Neural cell (in vitro differentiated cells): Measurements from ENCODE around the gene GALNT12. TPM values are rescaled to one million over a fixed set of nuclear protein-coding genes. Genes with fewer than 3 reads are reported as not detected.

ENCODE experiments used
- H2AFZ ChIP-seq: fragments of 200-600, 300-800 bp; sonication (generic), shearing (Covaris generic); 2 replicates; pipeline ENCODE4 v1.6.0; 2014; ENCODE audit warnings: low read depth, mild to moderate bottlenecking, antibody characterized with exemption, low read length, moderate library complexity
- H3F3A ChIP-seq: fragments of 200-600 bp; shearing (Covaris generic); 2 replicates; pipeline ENCODE4 v1.6.1; 2016; ENCODE audit warnings: mild to moderate bottlenecking, moderate library complexity, mixed read lengths, antibody characterized with exemption, low read length; ENCODE audit not compliant: insufficient read depth, poor library complexity, severe bottlenecking
- H3K27ac ChIP-seq: fragments of 200-600, 300-800 bp; sonication (generic), shearing (Covaris generic); 2 replicates; pipeline ENCODE4 v1.5.1; 2014; ENCODE audit warnings: mild to moderate bottlenecking, low read length, moderate library complexity
- H3K27me3 ChIP-seq: fragments of 300-800, 200-600 bp; sonication (generic), shearing (Covaris generic); 2 replicates; pipeline ENCODE4 v1.6.0; 2014; ENCODE audit warnings: mild to moderate bottlenecking, low read depth, low read length, moderate library complexity; ENCODE audit not compliant: insufficient read depth
- H3K36me3 ChIP-seq: fragments of 300-800, 200-600 bp; sonication (generic), shearing (Covaris generic); 2 replicates; pipeline ENCODE4 v1.5.1; 2014; ENCODE audit warnings: mild to moderate bottlenecking, antibody characterized with exemption, low read length, moderate library complexity; ENCODE audit not compliant: insufficient read depth
- H3K4me2 ChIP-seq: fragments of 300-800, 200-600 bp; sonication (generic), shearing (Covaris generic); 2 replicates; pipeline ENCODE4 v1.6.0; 2014; ENCODE audit warnings: mild to moderate bottlenecking, low read length
- H3K4me3 ChIP-seq: fragments of 300-800, 200-600 bp; sonication (generic), shearing (Covaris generic); 2 replicates; pipeline ENCODE4 v1.5.1; 2014; ENCODE audit warnings: mild to moderate bottlenecking, low read length, moderate library complexity
- H3K79me2 ChIP-seq: fragments of 200-600 bp; shearing (Covaris generic); replicated peaks from 2 replicates; pipeline ENCODE4 v1.6.0; 2014; ENCODE audit warnings: mild to moderate bottlenecking, low read length, moderate library complexity; ENCODE audit not compliant: insufficient read depth
- H3K9ac ChIP-seq: fragments of 300-800, 200-600 bp; sonication (generic), shearing (Covaris generic); 2 replicates; pipeline ENCODE4 v1.6.1; 2016; ENCODE audit warnings: mild to moderate bottlenecking, low read length, mixed read lengths
- H3K9me2 ChIP-seq: fragments of 200-600 bp; shearing (Covaris generic); 2 replicates; pipeline ENCODE4 v1.6.1; 2016; ENCODE audit warnings: mild to moderate bottlenecking, low read length, mixed read lengths; ENCODE audit not compliant: insufficient read depth
- H3K9me3 ChIP-seq: fragments of 200-600, 300-800 bp; sonication (generic), shearing (Covaris generic); 2 replicates; pipeline ENCODE4 v1.6.1; 2016; ENCODE audit warnings: mild to moderate bottlenecking, mixed run types, low read length, moderate library complexity, mixed read lengths
- H4K20me1 ChIP-seq: fragments of 200-600 bp; shearing (Covaris generic); 2 replicates; pipeline ENCODE4 v1.6.1; 2016; ENCODE audit warnings: mild to moderate bottlenecking, mixed run types; ENCODE audit not compliant: insufficient read depth
- EP300 ChIP-seq: fragments of 450-650 bp; conservative IDR thresholded peaks from 2 replicates; pipeline ENCODE4 v1.6.1; 2014; ENCODE audit warnings: antibody characterized with exemption, mild to moderate bottlenecking, moderate library complexity; ENCODE audit not compliant: poor library complexity, severe bottlenecking
- EZH2 ChIP-seq: fragments of 200-600, 300-800 bp; shearing (Covaris generic), sonication (generic); IDR thresholded peaks from 2 replicates; pipeline ENCODE4 v1.6.1; 2014; ENCODE audit warnings: antibody characterized with exemption, low read length, borderline replicate concordance, mild to moderate bottlenecking; ENCODE audit not compliant: insufficient read depth, poor library complexity, severe bottlenecking
- MXI1 ChIP-seq: fragments of 450-650 bp; conservative IDR thresholded peaks from 2 replicates; pipeline ENCODE4 v1.6.1; 2014; ENCODE audit warnings: antibody characterized with exemption, mild to moderate bottlenecking; ENCODE audit not compliant: poor library complexity, severe bottlenecking
- POLR2AphosphoS5 ChIP-seq: IDR thresholded peaks from 2 replicates; pipeline ENCODE4 v1.6.1; 2012
- RAD21 ChIP-seq: fragments of 450-650 bp; conservative IDR thresholded peaks from 2 replicates; pipeline ENCODE4 v1.6.1; 2014; ENCODE audit warnings: antibody characterized with exemption, mild to moderate bottlenecking, moderate library complexity
- SMC3 ChIP-seq: fragments of 450-650 bp; conservative IDR thresholded peaks from 2 replicates; pipeline ENCODE4 v1.6.1; 2014; ENCODE audit warnings: antibody characterized with exemption, mild to moderate bottlenecking, moderate library complexity; ENCODE audit not compliant: poor library complexity
- TAF1 ChIP-seq: IDR thresholded peaks from 2 replicates; pipeline ENCODE4 v1.6.1; 2012; ENCODE audit warnings: low read depth
- polyA plus RNA-seq: library from polyadenylated mRNA; depleted of rRNA; stranded (reverse); fragments of >200 nt; gene quantifications from 2 replicates; pipeline ENCODE4 v1.2.3, GENCODE V29; 2014
- TF ChIP-seq, protein P1 (sequence below): fragments of 450-650 bp; IDR thresholded peaks from 2 replicates; pipeline ENCODE4 v1.5.1; 2014; ENCODE audit warnings: antibody characterized with exemption, mild to moderate bottlenecking, moderate library complexity; ENCODE audit not compliant: poor library complexity, severe bottlenecking
- TF ChIP-seq, protein P2 (sequence below): IDR thresholded peaks from 2 replicates; pipeline ENCODE4 v1.6.1; 2012; ENCODE audit warnings: borderline replicate concordance

GALNT12 gene
- polyA plus RNA-seq, 1 donor from 2014 or later, result 8.4 TPM

DNA sequence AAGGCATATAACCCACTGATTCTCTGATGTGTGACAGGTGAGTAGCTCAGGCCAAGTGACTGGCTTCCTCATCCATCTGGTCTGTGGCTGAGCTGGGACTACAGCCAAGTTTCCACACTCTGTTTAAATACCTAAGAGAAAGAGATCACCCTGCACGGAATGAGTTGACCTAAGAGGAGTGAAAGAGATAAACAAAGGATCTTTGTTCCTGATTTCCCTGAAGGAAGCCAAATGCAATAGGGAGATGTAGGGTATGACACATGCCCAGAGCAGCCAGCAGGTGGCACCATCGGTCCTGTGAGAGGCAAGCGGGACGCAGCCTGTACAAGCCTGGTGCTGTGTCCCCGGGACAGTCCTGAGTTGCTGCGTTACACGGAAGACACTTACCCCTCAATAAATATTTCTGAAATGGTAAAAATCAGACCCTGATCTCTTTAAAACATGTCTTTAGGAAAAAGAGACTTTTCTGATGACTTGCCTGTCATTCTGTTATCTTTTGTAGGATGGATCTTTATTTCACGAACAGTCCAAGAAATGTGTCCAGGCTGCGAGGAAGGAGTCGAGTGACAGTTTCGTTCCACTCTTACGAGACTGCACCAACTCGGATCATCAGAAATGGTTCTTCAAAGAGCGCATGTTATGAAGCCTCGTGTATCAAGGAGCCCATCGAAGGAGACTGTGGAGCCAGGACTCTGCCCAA, 41.1 kb downstream of the GALNT12 start:
- Histone ChIP-seq H3K27ac (no peak overlapping the region), H4K20me1 (no peaks in the 10 kb centered on the region), H2AFZ (peak overlapping the region; percentile 65), H3K27me3 (no peaks in the 10 kb centered on the region), H3K4me3 (no peak overlapping the region), H3K9ac (peak overlapping the region; percentile 25), H3K4me2 (no peak overlapping the region), H3K9me3 (no peaks in the 10 kb centered on the region), H3F3A (no peaks in the 10 kb centered on the region), H3K79me2 (no peaks in the 10 kb centered on the region), H3K36me3 (no peaks in the 10 kb centered on the region), H3K9me2 (no peaks in the 10 kb centered on the region)
- TF ChIP-seq, protein P1, sequence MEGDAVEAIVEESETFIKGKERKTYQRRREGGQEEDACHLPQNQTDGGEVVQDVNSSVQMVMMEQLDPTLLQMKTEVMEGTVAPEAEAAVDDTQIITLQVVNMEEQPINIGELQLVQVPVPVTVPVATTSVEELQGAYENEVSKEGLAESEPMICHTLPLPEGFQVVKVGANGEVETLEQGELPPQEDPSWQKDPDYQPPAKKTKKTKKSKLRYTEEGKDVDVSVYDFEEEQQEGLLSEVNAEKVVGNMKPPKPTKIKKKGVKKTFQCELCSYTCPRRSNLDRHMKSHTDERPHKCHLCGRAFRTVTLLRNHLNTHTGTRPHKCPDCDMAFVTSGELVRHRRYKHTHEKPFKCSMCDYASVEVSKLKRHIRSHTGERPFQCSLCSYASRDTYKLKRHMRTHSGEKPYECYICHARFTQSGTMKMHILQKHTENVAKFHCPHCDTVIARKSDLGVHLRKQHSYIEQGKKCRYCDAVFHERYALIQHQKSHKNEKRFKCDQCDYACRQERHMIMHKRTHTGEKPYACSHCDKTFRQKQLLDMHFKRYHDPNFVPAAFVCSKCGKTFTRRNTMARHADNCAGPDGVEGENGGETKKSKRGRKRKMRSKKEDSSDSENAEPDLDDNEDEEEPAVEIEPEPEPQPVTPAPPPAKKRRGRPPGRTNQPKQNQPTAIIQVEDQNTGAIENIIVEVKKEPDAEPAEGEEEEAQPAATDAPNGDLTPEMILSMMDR, result peak; percentile 95
- TF ChIP-seq, protein P2, sequence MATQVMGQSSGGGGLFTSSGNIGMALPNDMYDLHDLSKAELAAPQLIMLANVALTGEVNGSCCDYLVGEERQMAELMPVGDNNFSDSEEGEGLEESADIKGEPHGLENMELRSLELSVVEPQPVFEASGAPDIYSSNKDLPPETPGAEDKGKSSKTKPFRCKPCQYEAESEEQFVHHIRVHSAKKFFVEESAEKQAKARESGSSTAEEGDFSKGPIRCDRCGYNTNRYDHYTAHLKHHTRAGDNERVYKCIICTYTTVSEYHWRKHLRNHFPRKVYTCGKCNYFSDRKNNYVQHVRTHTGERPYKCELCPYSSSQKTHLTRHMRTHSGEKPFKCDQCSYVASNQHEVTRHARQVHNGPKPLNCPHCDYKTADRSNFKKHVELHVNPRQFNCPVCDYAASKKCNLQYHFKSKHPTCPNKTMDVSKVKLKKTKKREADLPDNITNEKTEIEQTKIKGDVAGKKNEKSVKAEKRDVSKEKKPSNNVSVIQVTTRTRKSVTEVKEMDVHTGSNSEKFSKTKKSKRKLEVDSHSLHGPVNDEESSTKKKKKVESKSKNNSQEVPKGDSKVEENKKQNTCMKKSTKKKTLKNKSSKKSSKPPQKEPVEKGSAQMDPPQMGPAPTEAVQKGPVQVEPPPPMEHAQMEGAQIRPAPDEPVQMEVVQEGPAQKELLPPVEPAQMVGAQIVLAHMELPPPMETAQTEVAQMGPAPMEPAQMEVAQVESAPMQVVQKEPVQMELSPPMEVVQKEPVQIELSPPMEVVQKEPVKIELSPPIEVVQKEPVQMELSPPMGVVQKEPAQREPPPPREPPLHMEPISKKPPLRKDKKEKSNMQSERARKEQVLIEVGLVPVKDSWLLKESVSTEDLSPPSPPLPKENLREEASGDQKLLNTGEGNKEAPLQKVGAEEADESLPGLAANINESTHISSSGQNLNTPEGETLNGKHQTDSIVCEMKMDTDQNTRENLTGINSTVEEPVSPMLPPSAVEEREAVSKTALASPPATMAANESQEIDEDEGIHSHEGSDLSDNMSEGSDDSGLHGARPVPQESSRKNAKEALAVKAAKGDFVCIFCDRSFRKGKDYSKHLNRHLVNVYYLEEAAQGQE, result no peak
- TF ChIP-seq MXI1 (no peak), EZH2 (no peak), TAF1 (no peak), RAD21 (peak; percentile 93), POLR2AphosphoS5 (no peak), EP300 (no peak), SMC3 (peak; percentile 94)

DNA sequence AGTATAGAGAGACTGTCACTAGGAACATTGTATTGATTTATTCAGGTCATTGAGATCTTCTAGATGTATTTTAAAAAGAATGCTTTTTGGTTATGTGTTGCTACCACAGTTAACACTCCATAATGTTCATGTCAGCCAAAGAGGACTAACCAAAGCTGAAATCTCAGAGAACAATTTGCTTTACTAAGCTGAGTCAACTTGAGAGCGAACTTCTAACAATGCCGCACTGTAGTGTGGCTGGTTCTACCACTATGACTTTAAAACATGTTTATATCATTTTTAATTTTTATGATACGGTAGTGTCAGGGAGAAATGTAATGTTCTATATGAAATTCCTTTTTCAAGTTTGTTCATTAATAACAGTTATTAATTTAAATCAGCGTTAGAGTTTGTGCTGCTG, 42.1 kb downstream of the GALNT12 start:
- Histone ChIP-seq H3K79me2 (no peaks in the 10 kb centered on the region), H2AFZ (no peak overlapping the region), H3K4me3 (no peak overlapping the region), H3K9me2 (no peaks in the 10 kb centered on the region), H3K4me2 (no peak overlapping the region), H3K27me3 (no peaks in the 10 kb centered on the region), H4K20me1 (no peaks in the 10 kb centered on the region), H3K27ac (no peak overlapping the region), H3K36me3 (no peaks in the 10 kb centered on the region), H3K9me3 (no peaks in the 10 kb centered on the region), H3K9ac (no peak overlapping the region), H3F3A (no peaks in the 10 kb centered on the region)
- TF ChIP-seq POLR2AphosphoS5, result no peak
- TF ChIP-seq RAD21, result no peak
- TF ChIP-seq, protein P1, result no peak
- no peak for TF ChIP-seq MXI1
- no peak for TF ChIP-seq EZH2
- TF ChIP-seq, protein P2, result no peak
- TF ChIP-seq EP300, result no peak
- no peak for TF ChIP-seq SMC3
- no peak for TF ChIP-seq TAF1
